T-helper 2 cell treated with Interferon-gamma antibody and Interleukin-4, amounts not matched to agents 100 ng/mL and 5 ng/mL, for 36 hours (primary cell): ENCODE results near the gene SULT1A3. TPM values are rescaled to one million over a fixed set of nuclear protein-coding genes. Genes with fewer than 3 reads are reported as not detected.
"Not testable (repeated sequence)": the region's sequence is repeated elsewhere in the genome, so short reads cannot be mapped to it uniquely, and the experiment has no call there.

Experiments
- intact Hi-C: fragments of 100-400 bp; cut with micrococcal nuclease; formaldehyde crosslinking; loops from one replicate; pipeline ENCODE4 v1.15.1; 2023
- total RNA-seq: library from RNA; stranded (reverse); gene quantifications from 2 replicates; pipeline ENCODE4 v1.2.3, GENCODE V29; 2022

The SULT1A3 gene
- 29.5 and 37.5 TPM in 2 replicates for total RNA-seq

DNA sequence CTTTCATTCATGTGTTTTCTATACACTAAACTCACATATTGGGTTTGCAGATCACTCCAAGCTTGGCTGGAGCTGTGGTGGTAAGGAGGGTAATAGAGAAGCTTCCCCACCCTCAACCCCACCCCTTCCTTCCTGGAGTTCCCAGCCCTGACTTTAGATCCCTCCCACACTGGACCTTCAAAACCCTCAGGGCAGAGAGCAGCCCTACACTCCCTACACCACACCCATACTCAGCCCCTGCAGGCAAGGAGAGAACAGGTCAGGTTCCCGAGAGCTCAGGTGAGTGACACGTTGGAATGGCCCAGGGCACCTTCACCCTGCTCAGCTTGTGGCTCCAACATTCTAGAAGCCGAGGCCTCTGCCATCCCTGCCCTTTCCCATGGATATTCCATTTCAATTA lies at the start of gene SULT1A3:
Gene SULT1A3 (plus strand): TSS at position 207 of the 400 bp plus-strand sequence. CDS start 1,474 bp downstream, outside the sequence.
- intact Hi-C loops: not testable (repeated sequence)

DNA sequence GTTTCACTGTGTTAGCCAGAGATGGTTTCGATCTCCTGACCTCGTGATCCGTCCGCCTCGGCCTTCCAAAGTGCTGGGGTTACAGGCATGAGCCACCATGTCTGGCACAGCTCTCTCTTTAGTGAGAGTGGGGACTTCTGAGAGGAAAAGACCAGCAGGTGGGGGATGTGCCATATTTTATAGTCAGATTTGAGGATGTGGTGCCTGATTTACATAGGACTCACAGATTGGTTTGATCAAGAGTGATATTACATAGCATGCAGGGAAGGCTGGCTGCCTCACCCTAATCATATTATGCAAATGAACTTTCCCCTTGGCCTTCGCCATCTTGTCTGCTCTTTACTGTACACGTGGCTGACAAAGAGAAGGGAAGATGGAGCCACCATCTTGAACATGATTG lies 48.0 kb upstream of the SULT1A3 start:
- intact Hi-C loops: no loop called here

DNA sequence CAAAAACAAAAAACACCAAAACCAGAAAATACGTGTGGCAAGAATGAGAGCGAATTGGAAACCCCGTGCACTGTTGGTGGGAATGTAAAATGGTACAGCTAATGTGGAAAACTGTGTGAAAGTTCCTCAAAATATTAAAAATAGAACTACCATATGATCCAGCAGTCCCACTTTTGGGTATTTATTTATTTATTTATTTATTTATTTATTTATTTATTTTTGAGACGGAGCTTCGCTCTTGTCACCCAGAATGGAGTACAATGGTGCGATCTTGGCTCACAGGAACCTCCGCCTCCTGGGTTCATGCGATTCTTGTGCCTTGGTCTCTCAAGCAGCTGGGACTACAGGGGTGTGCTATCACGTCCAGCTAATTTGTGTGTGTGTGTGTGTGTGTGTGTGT lies 46.5 kb upstream of the SULT1A3 start:
- intact Hi-C loops: no loop called here

- intact Hi-C loops: no loop called here
Observed at GRCh38 chr16:30155188-30155587, 43.9 kb upstream of the SULT1A3 start.

DNA sequence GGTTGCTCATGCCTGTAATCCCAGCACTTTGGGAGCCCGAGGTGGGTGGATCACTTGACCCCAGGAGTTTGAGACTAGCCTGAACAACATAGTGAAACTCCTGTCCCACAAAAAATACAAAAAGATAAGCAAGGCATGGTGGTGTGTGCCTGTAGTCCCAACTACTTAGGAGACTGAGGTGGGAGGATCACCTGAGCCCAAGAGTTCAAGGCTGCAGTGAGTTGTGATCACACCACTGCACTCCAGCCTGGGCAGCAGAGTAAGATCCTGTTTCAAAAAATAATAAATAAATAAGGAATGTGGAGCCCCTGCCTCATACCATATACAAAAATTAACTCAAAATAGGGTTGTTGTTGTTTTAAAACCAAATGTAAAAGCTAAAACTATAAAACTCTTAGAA lies 41.8 kb upstream of the SULT1A3 start:
- intact Hi-C loops: no loop called here

DNA sequence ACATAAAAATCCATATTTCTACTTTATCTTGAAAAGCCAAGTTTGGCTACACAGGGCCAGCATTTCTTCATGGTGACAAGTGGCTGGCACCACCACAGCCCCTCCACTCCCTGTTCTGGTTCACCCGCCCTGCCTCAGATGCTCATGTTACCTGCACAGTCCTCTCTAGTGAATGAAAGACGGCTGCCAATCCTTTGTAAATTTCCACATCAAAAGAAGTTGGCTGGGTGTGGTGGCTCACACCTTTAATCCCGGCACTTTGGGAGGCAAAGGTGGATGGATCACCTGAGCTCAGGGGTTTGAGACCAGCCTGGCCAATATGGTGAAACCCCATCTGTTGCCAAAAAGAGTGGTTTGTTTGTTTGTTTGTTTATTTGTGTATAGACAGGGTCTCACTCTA lies 35.5 kb upstream of the SULT1A3 start:
- intact Hi-C loops: no loop called here

- intact Hi-C loops: no loop called here
Observed at GRCh38 chr16:30166202-30166902, 32.7 kb upstream of the SULT1A3 start.

DNA sequence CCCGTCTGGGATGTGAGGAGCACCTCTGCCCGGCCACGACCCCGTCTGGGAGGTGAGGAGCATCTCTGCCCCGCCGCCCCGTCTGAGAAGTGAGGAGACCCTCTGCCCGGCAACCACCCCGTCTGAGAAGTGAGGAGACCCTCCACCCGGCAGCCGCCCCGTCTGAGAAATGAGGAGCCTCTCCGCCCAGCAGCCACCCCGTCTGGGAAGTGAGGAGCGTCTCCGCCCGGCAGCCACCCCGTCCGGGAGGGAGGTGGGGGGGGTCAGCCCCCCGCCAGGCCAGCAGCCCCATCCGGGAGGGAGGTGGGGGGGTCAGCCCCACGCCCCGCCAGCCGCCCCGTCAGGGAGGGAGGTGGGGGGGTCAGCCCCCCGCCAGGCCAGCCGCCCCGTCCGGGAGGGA lies 30.3 kb upstream of the SULT1A3 start:
- intact Hi-C loops: not testable (repeated sequence)

DNA sequence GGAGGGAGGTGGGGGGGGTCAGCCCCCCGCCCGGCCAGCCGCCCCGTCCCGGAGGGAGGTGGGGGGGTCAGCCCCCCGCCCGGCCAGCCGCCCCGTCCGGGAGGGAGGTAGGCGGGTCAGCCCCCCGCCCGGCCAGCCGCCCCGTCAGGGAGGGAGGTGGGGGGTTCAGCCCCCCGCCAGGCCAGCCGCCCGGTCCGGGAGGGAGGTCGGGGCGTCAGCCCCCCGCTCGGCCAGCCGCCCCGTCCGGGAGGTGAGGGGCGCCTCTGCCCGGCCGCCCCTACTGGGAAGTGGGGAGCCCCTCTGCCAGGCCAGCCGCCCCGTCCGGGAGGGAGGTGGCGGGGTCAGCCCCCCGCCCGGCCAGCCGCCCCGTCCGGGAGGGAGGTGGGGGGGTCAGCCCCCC lies 29.6 kb upstream of the SULT1A3 start:
- intact Hi-C loops: not testable (repeated sequence)

DNA sequence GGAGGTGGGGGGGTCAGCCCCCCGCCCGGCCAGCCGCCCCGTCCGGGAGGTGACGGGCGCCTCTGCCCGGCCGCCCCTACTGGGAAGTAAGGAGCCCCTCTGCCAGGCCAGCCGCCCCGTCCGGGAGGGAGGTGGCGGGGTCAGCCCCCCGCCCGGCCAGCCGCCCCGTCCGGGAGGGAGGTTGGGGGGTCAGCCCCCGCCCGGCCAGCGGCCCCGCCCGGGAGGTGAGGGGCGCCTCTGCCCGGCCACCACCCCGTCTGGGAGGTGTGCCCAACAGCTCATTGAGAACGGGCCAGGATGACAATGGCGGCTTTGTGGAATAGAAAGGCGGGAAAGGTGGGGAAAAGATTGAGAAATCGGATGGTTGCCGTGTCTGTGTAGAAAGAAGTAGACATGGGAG lies 28.9 kb upstream of the SULT1A3 start:
- intact Hi-C loops: not testable (repeated sequence)

- intact Hi-C loops: no loop called here
Observed at GRCh38 chr16:30173054-30173453, 26.0 kb upstream of the SULT1A3 start.

DNA sequence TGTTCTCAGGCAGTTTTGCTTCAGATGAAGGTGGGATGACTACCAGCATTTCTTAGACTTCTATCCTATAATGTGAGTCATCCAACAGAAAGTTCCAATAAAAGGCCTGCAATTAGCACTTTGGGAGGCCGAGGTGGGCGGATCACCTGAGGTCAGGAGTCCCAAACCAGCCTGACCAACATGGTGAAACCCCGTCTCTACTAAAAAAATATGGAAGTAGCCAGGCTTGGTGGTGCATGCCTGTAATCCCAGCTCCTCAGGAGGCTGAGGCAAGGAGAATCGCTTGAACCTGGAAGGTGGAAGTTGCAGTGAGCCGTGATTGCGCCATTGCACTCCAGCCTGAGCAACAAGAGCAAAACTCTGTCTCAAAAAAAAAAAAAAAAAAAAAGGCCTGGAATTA lies 22.2 kb upstream of the SULT1A3 start:
- intact Hi-C loops: not testable (repeated sequence)

- intact Hi-C loops: no loop called here
Observed at GRCh38 chr16:30179195-30179594, 19.9 kb upstream of the SULT1A3 start.

DNA sequence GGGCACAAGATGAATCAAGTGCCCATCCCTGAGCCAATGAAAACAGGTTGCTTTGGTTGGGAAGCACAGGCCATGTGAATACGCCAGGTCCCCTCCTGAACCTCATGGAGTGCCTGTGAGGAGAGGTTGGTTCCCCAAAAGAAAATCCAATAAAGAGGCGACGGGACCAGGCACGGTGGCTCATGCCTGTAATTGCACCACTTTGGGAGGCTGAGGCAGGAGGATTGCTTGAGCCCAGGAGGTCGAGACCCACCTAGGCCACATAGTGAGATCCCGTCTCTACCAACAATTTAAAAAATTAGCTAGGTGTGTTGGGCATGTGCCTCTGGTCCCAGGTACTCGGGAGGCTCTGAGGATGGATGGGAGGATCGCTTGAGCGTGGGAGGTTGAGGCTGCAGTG lies 19.1 kb upstream of the SULT1A3 start:
- intact Hi-C loops: no loop called here

GRCh38 chr16:30180741-30181140 lies 18.3 kb upstream of the SULT1A3 start:
- intact Hi-C loops: no loop called here

GRCh38 chr16:30183233-30184095 lies 15.6 kb upstream of the SULT1A3 start, which contains the start of gene CORO1A:
Gene CORO1A, plus strand, starts transcription at chr16:30183602. Its CDS starts 1,608 bp downstream, at chr16:30185210.
- intact Hi-C loops: no loop called here

DNA sequence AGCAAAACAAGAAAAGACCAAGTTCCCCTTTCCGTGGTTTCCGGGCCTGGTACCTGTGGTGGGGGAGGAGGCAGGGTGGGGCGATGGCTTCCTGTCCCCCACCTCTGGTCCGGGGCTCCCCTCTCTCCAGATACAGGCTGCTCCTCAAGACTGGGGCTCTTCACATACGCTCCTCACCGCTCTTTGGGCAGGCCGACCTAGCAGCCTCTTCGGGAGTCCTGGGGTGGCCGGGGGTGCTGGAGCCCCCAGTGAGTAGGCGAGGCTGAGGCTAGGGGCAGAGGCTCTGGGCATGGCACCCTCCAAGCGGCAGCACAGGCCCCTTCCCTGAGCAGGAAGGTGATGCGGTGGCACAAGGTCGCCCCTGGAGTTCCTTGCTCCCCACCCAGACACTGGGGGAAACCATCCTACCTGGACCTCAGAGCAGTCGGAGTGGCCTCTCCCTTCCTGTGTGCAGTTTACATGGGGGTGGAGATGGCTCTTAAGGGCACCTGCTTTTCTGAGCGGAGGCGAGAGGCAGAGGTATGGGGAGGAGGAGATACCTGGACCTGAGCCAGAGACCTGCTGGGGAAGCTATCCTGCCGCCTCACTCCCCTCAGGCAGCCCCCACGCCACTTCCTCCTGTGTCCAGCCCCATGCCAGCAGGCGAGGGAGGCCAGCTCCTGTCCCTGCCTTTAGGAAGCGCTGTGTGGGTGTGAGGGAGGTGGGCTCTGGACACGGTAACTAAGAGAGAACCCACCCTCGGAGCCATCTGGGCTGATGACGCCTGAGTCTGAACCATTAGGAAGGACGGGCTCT lies 14.8 kb upstream of the SULT1A3 start:
- intact Hi-C loops: no loop called here

GRCh38 chr16:30184891-30185682 lies 14.0 kb upstream of the SULT1A3 start:
- intact Hi-C loops: no loop called here

GRCh38 chr16:30185683-30186421 lies 13.2 kb upstream of the SULT1A3 start:
- intact Hi-C loops: no loop called here

- intact Hi-C loops: no loop called here
Observed at GRCh38 chr16:30186444-30186781, 12.6 kb upstream of the SULT1A3 start.
